Dermis microvascular lymphatic vessel endothelial cell (primary cell): ENCODE results near the gene SPCS1. TPM values are rescaled to one million over a fixed set of nuclear protein-coding genes. Genes with fewer than 3 reads are reported as not detected.
"Not testable (repeated sequence)": the region's sequence is repeated elsewhere in the genome, so short reads cannot be mapped to it uniquely, and the experiment has no call there.

Experiments used
- DNase-seq, 2 donors: peaks; one replicate each; pipeline versions ENCODE4 v3.0.0 to v3.0.0-alpha.2; 2010; ENCODE audit warnings: low read depth in 2 of 2
- total RNA-seq: library from RNA; depleted of rRNA; stranded (reverse); fragments of >200 nt; gene quantifications from 2 replicates; pipeline ENCODE4 v1.2.1, GENCODE V29; 2014

The SPCS1 gene
- total RNA-seq, 1 donor from 2014 or later, result 37.4 TPM

DNA sequence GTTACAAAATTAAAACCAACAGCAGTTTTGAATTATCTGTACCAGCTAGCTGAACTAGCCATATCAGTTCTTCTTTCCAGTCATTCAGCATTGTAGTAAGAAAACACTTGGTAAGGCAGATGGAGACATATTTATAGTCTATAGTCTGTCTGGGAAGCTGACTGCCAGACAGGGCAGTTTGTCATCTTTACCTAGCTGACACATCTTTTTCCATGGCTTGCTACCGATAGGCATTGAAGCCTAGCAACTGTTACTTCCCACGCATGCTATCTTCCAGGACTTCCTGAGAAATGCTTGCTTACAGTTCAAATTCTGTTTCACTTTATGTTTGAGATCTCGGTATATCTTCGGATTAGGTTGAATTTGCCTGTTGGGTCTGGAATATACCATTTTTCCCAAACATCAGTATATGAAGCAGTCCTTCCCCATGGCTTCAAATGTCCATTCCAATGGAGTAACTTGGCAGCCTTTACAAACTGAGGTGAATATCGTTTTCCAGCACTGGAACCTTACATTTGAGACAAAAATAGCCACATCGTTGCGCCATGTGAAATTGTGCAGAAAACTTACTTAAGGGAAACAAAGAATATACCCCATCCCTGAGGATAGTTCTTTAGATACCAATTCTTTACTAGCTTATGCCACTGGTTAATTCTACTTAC lies 11.2 kb upstream of the SPCS1 start:
- DNase-seq, result peak in 1 of 2 donors; percentile 20

DNA sequence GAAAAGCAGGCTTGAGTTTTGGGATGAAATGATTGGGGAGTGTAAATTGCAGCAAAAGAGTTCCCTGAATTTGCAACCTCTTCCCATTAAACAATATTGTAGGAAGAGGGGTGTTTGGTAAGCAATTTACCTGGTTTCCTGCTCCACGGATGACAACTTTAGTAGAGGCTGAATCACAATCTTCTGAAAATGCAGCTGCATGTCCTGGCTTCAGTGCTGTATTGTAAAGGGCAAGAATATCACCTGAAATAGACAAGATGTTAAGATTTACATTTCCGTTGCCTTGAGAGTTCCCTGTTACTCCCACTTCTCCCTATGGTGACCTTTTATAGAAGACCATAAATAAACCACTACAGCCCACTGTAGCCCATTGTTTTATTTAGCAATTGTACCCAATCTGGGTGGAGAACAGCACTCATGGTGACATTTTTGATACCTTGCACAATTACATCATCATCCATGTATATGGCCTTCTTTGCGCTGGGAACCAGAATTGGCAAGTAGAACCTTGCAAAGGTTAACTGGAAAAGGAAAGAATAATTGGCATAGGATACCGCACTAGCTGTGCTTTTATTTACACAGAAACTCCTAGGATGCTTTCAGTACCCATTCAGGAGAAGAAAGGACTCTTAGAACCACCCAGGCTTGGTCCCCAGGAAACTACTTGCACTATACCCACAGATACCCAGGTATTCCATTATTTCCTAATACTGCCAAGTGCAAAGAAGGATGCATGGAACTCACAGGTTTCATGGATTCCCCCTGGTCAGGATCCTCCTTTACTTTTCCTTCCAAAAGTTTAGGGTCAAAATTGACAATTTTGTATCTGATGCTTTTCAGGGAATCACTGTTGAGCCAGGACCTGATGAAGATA lies 9.9 kb upstream of the SPCS1 start:
- DNase-seq, result no peak

DNA sequence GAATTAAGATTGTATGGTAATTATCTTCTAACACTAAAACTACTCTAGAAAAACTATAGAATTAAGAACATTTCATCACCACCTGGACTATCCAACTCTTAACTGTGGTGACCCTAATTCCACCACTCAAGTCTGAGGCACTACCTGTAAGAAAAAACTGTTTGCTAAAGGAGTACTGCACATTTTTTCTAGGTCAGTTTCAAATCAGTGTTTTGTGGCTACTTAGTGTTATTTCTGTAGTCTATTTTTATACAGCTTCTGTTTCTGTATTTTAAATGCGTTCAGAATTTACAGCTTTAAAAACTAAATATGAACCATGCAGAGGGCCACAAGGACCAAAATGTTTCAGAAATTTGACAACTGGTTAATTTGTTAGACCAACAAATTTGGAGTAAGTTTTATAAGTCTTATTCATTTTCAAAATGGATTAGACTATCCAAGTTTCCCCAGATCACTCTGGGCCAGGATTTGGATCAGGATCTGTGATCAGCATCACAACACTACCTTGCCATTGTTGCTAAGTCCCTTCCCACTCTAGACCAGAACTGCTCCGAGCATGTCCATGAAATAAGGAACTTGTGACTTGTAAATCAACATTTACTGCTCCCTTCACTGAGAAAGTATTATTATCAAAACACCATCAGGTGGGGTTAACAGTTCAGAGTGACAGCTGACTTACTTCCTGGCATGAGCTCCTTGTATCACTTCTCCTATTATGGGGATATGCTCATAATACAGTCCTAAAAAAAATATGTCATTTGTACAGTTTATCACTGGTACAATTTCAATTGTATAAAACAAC lies 8.9 kb upstream of the SPCS1 start:
- peak in 1 of 2 donors; percentile 11 for DNase-seq

DNA sequence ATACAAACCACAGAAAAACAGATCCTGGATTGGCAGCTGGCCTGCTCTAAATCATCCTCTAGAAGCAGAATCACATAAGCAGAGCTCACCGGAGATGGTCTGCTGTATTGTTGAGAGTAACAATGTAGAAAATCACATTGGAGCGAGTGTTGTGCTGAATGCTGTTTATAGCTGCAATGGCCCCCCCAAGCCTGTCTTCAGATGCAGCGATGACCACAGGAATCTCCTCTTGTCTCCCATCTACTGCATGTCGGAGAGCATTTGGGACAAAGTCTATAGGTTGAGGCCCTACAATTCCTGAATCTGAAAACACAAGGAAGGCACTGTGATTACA lies 8.3 kb upstream of the SPCS1 start:
- no peak for DNase-seq

DNA sequence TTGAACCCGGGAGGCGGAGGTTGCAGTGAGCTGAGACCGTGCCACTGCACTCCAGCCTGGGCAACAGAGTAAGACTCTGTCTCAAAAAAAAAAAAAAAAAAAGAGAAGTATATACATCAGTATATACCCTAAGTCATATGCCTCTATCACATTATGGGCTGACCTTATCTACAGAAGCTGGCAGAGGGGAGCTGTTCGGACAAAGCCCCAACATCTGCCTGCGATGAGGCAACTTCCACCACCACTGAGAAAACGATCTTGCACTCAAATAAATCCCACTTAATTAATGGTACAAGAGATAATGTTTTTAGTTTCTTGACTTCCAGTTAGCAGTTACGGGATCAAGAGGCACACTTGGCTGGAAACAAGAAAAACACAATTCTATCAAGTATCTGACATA lies 2.6 kb upstream of the SPCS1 start:
- DNase-seq, result no peak

DNA sequence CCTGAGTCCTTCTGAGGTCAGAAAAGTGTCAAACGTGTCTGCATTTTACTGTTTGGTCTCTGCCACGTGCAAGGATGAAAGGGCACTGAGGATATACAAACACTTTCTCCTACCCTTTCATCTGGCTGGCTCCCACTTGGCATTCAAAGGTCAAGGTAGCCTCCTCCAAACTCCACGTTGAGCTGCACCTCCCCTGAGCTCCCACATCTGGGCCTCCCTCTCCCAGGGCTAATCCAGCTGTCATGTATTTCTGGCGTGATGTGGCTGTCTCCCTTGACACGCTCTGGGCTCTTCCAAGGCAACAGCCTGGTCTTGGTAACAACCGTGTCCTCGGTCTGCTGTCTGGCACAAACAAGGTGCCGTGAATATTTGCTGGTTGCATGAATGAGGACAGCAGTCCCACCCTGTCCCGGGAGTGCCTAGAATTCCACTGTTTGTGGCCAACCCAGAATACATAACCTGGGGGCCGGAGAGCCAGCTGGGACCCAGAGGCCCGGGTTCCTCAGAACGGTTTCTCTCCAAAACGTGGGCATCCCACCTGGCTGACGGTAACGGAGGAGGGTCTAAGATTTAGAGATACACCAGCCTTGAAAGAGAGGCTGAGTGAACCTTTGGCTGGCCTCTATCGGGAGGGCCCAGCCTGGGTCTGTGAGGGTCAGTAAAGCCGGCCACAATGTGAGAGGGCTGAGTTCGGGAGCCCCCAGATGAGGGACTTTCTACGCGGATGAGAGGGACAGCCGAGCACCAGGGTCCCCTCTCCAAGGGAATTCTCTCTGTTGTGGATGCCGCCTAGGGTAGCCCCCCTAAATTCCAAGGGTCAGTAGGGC lies 1.1 kb upstream of the SPCS1 start:
- DNase-seq, result peak in 1 of 2 donors; percentile 38

DNA sequence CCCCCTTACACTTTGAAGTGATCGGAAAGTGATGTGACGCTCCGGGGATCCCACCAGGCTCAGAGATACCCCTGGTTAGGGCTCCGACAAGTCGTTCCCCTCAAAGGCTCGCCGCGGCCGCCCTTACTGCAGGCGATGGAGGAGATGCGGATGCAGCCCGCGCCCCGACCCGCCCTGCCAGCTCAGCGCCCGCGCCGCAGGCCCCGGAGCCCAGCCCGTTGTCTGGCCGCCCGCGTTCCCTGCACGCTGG lies 543 bp upstream of the SPCS1 start:
- DNase-seq, result no peak

DNA sequence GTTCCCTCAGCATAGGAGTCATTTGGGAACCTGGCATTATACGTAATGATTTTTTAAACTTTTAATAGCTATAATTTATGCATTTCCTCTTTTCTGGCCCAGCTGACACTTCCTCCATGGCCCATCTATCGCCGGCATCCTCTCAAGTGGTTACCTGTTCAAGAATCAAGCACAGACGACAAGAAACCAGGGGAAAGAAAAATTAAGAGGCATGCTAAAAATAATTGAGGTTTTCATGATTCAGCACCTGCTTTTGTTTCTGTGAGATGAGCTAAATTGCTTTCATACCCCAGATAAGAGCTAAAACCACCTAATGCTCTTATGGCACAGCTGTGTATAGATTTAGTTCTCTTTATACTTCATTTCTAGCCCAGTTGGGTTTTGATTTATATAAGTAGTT lies 1.7 kb downstream of the SPCS1 start:
- DNase-seq, result no peak

DNA sequence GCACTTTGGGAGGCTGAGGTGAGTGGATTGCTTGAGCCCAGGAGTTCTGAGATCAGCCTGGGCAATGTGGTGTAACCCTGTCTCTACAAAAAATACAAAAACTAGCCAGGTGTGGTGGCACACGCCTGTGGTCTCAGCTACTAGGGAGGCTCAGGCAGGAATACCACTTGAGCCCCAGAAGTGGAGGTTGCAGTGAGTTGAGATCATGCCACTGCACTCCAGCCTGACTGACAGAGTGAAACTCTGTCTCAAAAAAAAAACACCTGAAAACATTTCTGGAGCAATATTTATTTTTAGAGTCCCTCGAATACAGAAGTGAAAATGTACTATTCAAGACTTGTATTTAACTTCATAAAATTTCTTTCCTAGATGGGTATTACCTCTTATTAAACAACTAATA lies 4.6 kb downstream of the SPCS1 start:
- DNase-seq, result no peak

DNA sequence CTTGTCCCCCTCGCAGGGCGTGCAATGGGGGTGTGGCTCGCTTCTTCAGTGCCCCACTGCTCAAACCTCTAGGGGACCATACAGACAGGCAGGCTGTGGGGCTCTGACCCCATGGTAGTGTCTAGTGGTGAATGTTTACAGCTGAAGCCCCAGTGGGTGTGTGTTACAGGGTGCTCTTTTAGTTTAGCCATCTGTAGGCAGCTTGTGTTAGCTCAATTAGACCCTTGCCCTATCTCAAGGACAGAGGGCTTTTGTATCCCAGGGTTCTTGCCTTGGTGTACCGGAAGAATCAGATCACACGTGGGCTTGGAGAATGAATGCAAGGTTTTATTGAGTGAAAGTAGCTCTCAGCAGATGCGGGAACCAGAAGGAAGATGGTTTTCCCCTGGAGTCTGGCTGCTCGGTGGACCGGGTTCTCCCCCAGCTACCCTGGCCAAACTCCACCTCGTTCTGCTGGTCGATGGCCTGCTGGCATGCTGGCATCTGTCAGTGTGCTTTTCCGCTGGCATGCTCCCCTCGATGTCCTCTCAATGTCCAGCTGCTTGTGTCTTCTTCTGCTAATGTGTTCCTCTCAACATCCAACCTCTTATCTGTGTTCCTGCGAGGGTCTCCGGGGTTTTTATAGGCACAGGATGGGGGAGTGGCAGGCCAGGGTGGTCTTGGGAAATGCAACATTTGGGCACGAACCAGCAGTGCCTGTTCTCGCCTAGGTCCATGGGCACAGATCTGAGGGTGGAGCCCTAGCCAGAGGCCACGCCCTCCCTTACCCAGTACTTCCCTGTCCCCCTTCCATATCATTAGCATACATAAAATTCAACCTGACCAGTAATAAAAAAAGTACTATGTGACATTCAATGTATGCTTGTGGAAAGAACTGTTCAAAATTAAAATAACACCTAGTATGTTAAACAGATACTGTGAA lies 6.6 kb downstream of the SPCS1 start:
- no peak for DNase-seq

DNA sequence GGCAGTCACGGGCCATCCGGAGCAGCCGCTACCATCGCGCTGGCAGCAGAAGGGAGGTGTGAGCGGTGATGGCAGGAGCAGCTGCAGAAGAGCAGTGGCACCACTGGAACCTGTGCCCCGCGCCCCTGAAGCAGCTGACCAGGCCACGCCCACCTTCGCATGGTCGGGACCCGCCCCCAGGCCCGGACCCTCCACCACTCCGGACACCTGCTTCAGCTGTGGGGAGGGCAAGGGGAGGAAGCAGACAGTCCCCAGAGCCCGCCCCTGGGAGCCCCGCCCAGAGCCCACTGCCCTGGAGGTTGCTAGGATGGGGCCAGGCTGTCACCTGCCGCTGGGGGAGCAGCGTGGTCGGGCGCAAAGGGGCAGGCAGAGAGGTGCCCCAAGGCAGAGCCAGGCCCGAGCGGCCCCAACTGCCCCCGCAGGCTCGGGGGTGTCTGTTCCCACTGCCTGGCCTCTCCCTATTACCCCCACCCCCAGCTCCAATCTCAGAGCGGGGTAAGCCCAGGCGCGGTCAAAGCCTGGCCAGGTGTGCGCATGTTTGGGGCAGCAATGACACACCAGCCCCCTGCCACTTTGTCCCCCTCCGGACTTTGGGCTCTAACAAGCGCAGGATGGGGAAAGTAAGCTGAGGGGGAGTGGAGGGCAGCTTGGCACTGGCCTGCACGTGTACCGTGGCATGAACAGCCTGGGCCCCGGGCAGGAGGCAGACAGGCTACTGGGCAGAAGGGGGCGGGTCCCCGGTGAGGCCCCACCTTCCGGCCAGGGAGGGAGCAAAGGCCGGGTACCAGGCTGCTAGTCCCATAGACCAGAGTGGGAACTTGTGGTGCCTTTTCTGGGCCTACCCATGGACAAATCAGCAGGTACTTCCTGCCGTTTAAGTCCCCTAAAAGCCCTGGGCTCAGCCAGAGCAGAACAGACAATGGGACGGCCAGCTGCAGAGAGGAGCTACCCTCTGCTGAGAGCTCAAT lies 8.7 kb downstream of the SPCS1 start:
- no peak for DNase-seq

DNA sequence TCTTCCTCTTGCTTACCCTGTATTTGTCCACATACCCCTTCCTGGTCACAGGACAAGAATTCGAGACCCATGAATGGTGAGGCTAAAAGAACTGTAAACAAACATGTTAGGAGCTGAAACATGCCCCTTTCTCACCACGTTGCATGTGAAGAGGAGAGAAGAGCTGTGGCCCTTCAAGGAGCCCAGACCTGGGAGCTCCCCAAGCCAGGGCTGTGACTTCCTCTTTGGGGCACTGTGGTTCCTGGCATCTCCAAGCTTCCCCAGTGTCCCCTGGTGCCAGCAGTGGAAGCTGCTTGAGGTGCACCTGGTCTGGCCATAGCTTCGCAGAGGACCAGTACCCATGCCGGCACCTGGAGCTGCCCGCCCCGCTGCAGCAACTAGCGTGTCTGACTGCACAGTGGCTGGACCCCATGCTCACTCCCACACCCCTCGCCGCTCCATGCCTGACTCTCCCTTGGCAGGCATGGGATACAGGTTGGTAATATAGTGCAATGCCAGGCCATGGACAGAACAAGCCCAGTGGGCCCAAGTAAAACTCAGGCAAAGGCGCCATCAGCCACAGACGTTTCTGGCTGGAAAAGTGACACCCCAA lies 9.9 kb downstream of the SPCS1 start:
- no peak for DNase-seq

DNA sequence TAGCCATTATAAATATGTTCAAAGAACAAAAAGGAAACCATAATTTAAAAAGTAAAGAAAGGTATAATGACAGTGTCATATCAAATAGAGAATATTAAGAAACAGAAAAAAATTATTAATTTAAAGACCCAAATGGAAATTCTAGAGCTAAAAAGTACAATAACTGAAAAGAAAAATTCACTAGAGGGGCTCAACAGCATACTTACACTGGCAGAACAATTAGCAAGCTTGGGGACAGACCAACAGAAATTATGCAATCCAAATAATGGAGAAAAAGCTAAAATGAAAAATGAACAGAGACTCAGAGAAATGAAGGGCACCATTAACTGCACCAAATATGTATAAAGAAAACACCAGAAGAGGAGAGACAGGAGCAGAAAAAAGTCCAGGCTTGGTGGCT lies 13.7 kb downstream of the SPCS1 start:
- DNase-seq, result no peak

DNA sequence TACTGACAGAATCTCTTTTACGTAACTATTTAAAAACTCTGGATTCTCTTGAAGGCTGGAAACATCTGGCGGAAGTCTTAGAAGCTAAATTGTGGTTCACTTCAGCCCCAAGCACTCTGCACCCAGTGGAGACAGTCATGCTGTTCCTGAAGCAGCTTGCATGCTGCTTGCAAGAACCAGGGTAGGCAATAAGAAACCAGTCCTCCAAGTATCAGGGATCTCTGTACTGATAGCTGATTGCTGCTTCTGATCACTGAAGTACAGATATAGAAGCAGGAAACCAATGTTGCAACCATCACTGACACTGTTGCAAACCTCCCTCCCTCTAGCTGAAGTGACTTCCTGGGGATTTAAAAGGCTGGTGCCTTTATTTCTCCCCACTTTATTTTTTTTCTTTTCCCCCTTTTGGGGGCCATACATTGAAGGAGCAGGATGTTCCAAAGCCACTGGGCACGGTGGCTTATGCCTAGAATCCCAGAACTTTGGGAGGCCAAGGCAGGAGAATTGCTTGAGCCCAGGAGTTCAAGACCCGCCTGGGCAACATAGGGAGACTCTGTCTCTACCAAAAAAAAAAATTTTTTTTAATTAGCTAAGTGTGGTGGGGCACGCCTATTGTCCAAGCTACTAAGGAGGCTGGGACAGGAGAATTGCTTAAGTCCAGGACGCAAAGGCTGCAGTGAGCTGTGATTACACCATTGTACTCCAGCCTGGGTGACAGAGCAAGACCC lies 15.3 kb downstream of the SPCS1 start:
- DNase-seq, result no peak

DNA sequence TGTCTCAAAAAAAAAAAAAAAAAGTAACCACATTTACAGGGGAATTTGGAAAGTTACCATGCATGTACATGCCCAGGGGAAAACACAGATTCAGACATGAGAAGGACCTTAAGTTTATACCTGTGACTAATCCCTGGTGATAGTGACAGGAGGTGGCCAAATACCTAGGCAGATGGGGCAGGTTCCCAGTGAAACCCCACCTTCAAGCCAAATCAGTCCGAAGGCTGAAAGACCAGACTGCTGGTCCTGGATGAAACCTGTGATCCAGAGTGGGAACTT lies 15.8 kb downstream of the SPCS1 start:
- DNase-seq, result no peak

DNA sequence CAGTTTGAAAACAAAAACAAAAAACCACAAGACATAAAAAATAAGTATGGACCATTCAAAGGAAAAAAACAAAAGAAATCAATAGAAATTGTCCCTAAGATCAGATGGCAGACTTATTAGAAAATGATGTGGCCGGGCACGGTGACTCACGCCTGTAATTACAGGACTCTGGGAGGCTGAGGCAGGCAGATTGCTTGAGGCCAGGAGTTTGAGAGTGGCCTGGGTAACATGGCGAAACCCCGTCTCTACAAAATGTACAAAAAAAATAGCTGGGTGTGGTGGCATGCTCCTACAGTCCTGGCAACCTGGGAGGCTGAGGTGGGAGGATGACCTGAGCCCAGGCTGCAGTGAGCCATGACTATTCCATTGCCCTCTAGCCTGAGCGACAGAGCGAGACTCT lies 16.6 kb downstream of the SPCS1 start:
- no peak for DNase-seq

DNA sequence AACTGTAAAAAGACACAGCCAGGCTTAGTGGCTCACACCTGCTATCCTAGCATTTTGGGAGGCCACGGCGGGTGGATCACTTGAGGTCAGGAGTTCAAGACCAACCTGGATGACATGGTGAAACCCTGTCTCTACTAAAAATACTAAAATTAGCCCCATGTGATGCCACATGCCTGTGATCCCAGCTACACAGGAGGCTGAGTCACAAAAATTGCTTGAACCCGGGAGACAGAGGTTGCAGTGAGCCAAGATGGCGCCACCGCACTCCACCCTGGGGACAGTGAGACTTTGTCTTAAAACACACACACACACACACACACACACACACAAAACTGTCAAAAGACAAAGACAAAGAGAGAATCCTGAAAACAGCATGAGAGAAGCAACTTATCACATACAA lies 18.0 kb downstream of the SPCS1 start:
- no peak for DNase-seq

DNA sequence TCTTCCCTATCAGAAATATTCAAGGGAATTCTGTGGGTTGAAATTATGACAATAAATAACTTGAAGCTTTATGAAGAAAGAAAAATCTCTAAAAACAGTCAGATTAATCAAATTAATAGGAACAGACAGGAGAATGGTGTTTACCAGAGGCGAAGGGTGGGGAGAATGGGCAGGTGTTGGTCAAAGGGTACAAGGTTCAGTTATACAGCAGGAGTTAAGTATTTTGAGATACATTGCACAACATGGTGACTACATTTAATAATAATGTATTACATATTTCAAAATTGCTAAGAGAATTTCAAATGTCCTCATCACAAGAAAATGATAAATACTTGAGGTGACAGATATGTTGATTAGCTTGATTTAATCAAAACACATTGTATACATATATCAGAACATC lies 18.6 kb downstream of the SPCS1 start:
- DNase-seq, result no peak

DNA sequence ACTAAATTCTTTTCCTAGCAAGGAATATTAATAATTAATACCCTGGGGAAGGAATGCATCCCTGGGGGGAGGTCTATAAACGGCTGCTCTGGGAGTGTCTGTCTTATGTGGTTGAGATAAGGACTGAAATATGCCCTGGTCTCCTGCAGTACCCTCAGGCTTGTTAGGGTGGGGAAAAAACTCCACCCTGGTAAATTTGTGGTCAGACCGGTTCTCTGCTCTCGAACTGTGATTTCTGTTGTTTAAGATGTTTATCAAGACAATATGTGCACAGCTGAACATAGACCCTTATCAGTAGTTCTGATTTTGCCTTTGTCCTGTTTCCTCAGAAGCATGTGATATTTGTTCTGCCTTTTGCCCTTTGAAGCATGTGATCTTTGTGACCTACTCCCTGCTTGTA lies 22.8 kb downstream of the SPCS1 start:
- DNase-seq, result not testable (repeated sequence)
